Endodermal cell (in vitro differentiated cells): ENCODE data around the gene SPATA17. TPM values are rescaled to one million over a fixed set of nuclear protein-coding genes. Genes with fewer than 3 reads are reported as not detected.

ENCODE experiments used
- DNase-seq: peaks from one replicate; pipeline ENCODE4 v3.0.0-alpha.2; 2017
- H3K27ac ChIP-seq: 2 replicates; pipeline ENCODE4 v1.5.1; 2013; ENCODE audit warnings: mild to moderate bottlenecking, low read depth, low read length, moderate library complexity
- H3K27me3 ChIP-seq: 2 replicates; pipeline ENCODE4 v1.6.1; 2013; ENCODE audit warnings: mild to moderate bottlenecking, low read length, moderate library complexity; ENCODE audit not compliant: insufficient read depth, control insufficient read depth, poor library complexity, severe bottlenecking
- H3K36me3 ChIP-seq: 2 replicates; pipeline ENCODE4 v1.7.0; 2013; ENCODE audit warnings: mild to moderate bottlenecking, low read length, moderate library complexity; ENCODE audit not compliant: control insufficient read depth, insufficient read depth
- H3K4me1 ChIP-seq: one replicate; pipeline ENCODE4 v1.7.0; 2013; ENCODE audit warnings: low read length; ENCODE audit not compliant: control insufficient read depth, insufficient read depth
- H3K4me3 ChIP-seq: 2 replicates; pipeline ENCODE4 v1.5.1; 2013; ENCODE audit warnings: mild to moderate bottlenecking, low read length, moderate library complexity
- H3K9ac ChIP-seq: 2 replicates; pipeline ENCODE4 v1.6.1; 2013; ENCODE audit warnings: mild to moderate bottlenecking, low read length, moderate library complexity; ENCODE audit not compliant: poor library complexity, severe bottlenecking; ENCODE audit errors: extremely low read depth
- H3K9me3 ChIP-seq: 2 replicates; pipeline ENCODE4 v1.6.1; 2013; ENCODE audit warnings: mild to moderate bottlenecking, low read length, moderate library complexity; ENCODE audit not compliant: control insufficient read depth
- H3K27ac Mint-ChIP-seq: 2 replicates; pipeline ENCODE4 v1.8.0; 2020; ENCODE audit warnings: mixed read lengths
- H3K27me3 Mint-ChIP-seq: 2 replicates; pipeline ENCODE4 v1.8.0; 2021; ENCODE audit warnings: mild to moderate bottlenecking, mixed read lengths; ENCODE audit not compliant: insufficient read depth
- H3K36me3 Mint-ChIP-seq: 2 replicates; pipeline ENCODE4 v1.8.0; 2020; ENCODE audit warnings: low read depth, mixed read lengths
- H3K4me1 Mint-ChIP-seq: 2 replicates; pipeline ENCODE4 v1.8.0; 2020; ENCODE audit warnings: mixed read lengths
- H3K4me3 Mint-ChIP-seq: 2 replicates; pipeline ENCODE4 v1.8.0; 2020; ENCODE audit warnings: mild to moderate bottlenecking, moderate library complexity, mixed read lengths
- H3K9me3 Mint-ChIP-seq: 2 replicates; pipeline ENCODE4 v1.8.0; 2020; ENCODE audit warnings: mild to moderate bottlenecking, mixed read lengths
- CTCF ChIP-seq: fragments of 200-600 bp; sonication (generic); conservative IDR thresholded peaks from 2 replicates; pipeline ENCODE4 v1.5.0; 2021; ENCODE audit warnings: antibody characterized with exemption, mild to moderate bottlenecking
- WGBS, 2 experiments: methylation state at CpG; one replicate each; pipeline versions ENCODE4 v1.1.5 to v1.1.7; 2013; ENCODE audit warnings: missing lambda C conversion rate in 2 of 2, mixed read lengths in 1 of 2; ENCODE audit not compliant: insufficient coverage in 1 of 2, insufficient read length in 1 of 2; 5-methylcytosine and 5-hydroxymethylcytosine counted together
- total RNA-seq, 2 donors: library from RNA; stranded (reverse); fragmentation: NEBNext Ultra II Directional in 1 of 2; extraction: Animal tissue kit (Norgen Biotek cat#: 25700) in 1 of 2; gene quantifications; 2 replicates in 1 of 2; 3 replicates in 1 of 2; pipeline ENCODE4 v1.2.1, GENCODE V29; 2021

Gene SPATA17
- total RNA-seq, 2 donors from 2014 or later, result 0.93 to 1.6 TPM

DNA sequence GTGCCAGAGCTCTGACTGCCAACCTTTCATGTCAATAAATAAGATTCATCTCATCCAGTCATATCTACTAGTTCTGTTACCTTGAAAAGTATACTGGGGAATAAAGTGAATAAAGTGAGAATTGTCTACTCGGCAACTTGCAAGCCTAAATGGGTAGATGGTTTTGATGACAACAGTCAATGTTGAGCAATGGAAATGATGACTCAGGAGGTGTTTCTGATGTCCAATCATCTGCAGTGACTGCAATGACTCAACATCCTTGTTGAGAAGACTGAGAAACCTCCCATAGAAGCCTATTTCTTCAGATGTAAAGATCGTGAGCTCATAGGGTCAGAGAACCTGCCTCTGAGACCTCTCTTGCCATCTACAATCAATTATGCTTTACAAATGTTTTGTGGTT lies 276.4 kb downstream of the SPATA17 start:
- DNase-seq, result no peak
- Histone ChIP-seq H3K4me1 (no peaks in the 10 kb centered on the region), H3K27ac (no peak overlapping the region), H3K36me3 (no peaks in the 10 kb centered on the region), H3K9ac (no peak overlapping the region), H3K9me3 (no peaks in the 10 kb centered on the region), H3K4me3 (no peak overlapping the region), H3K27me3 (no peaks in the 10 kb centered on the region)
- H3K36me3 Mint-ChIP-seq, result no peaks in the 10 kb centered on the region
- H3K4me3 Mint-ChIP-seq, result no peak overlapping the region
- TF ChIP-seq CTCF, result no peak
- WGBS, 2 experiments, result 75 to 97% methylated on average over 1 to 2 of the region's 2 CpGs
- H3K4me1 Mint-ChIP-seq, result peaks cover 1% of the 10 kb centered on the region
- H3K9me3 Mint-ChIP-seq, result peaks cover 1% of the 10 kb centered on the region
- H3K27ac Mint-ChIP-seq, result no peak overlapping the region
- H3K27me3 Mint-ChIP-seq, result peaks cover 33% of the 10 kb centered on the region

DNA sequence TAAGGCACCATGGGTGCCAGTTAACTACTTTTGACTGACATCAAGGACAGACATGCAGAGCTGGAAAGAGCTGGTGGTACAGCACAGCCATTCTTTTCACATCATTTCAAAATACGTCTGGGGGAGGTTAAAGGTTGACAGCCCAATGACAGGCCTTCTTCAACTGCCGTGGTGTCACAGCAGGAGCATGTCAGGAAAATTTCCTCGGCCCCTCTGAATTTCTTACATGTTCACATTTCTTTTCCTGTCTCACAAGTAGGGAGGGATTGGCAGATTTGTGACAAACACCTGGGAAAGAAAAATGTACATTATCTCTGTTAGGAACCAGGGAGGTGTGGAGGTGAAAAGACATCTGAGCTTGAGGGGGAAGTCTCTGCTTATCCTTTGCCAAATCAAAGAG lies 279.1 kb downstream of the SPATA17 start:
- Histone ChIP-seq H3K4me1 (no peaks in the 10 kb centered on the region), H3K9ac (no peak overlapping the region), H3K4me3 (no peak overlapping the region), H3K9me3 (no peaks in the 10 kb centered on the region), H3K27ac (no peak overlapping the region), H3K27me3 (no peaks in the 10 kb centered on the region), H3K36me3 (no peaks in the 10 kb centered on the region)
- no peak for DNase-seq
- H3K36me3 Mint-ChIP-seq, result no peaks in the 10 kb centered on the region
- TF ChIP-seq CTCF, result no peak
- H3K27ac Mint-ChIP-seq, result no peak overlapping the region
- peaks cover 22% of the 10 kb centered on the region for H3K27me3 Mint-ChIP-seq
- peaks cover 1% of the 10 kb centered on the region for H3K4me1 Mint-ChIP-seq
- 86% methylated on average over 3 of the region's 3 CpGs; no CpG with 5 or more reads in 1 of the 2 experiments for WGBS, 2 experiments
- no peak overlapping the region for H3K4me3 Mint-ChIP-seq
- peaks cover 9% of the 10 kb centered on the region for H3K9me3 Mint-ChIP-seq

GRCh38 chr1:217910791-217911320 lies 279.7 kb downstream of the SPATA17 start:
- DNase-seq, result no peak
- H3K4me1 Mint-ChIP-seq, result peaks cover 1% of the 10 kb centered on the region
- Histone ChIP-seq H3K27me3 (no peaks in the 10 kb centered on the region), H3K4me1 (no peaks in the 10 kb centered on the region), H3K9ac (no peak overlapping the region), H3K4me3 (no peak overlapping the region), H3K9me3 (no peaks in the 10 kb centered on the region), H3K27ac (no peak overlapping the region), H3K36me3 (no peaks in the 10 kb centered on the region)
- no peaks in the 10 kb centered on the region for H3K36me3 Mint-ChIP-seq
- H3K4me3 Mint-ChIP-seq, result no peak overlapping the region
- H3K27me3 Mint-ChIP-seq, result peaks cover 18% of the 10 kb centered on the region
- no peak for TF ChIP-seq CTCF
- peaks cover 9% of the 10 kb centered on the region for H3K9me3 Mint-ChIP-seq
- 91% methylated on average over 3 of the region's 3 CpGs for WGBS, 2 experiments
- H3K27ac Mint-ChIP-seq, result no peak overlapping the region
